Hematopoietic multipotent progenitor cell treated with erythropoietin and hydrocortisone succinate and interleukin-3 and kit ligand, for 17 days (in vitro differentiated cells): Measurements from ENCODE around the gene RASSF3.
"Not testable (repeated sequence)": the region's sequence is repeated elsewhere in the genome, so short reads cannot be mapped to it uniquely, and the experiment has no call there.

Source experiments
- DNase-seq: peaks from one replicate; pipeline ENCODE4 v3.0.0-alpha.2; 2015; ENCODE audit warnings: low spot score

The RASSF3 gene

DNA sequence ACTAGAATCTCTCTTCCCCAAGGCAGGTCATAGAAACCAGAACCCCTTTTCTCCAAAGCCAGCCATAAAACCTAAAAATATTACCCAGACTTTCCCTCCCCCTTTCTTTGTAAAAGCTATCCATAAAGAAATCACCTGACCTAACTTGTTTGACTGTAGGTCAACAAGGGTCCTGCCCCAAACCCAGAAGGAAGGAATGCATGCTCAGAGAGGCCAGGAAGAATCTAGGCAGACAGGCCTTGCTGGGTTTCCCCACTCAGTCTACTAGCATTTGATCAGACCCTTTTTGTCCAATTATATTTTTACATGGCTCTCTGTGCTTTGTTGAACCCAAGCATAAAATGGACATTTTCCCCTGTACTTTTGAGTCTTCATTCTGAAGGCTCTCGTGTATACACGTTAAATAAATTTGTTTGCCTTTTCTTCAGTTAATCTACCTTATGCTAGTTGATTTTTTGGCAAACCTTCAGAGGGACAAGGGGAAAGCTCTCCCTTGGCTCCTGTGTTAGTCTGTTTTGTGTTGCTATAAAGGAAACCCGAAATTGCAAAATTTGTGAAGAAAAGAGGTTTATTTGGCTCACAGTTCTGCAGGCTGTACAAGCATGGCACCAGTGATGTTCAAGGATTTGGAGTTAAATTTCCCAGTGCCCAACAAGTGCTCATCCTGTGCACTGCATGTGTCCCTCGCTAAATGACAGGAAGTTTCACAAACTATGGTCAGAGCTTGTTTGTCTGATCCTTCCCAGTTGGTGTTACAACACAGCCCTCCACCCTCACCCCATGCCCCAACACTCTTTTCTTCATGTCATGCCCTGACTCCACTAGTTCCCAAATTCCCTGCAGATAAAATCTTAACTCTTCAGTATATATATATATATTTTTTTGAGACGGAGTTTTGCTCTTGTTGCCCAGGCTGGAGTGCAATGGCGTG is 14.2 kb upstream of the RASSF3 start:
- DNase-seq = no peak

- no peak for DNase-seq
Measured at GRCh38 chr12:64598831-64599230, 11.5 kb upstream of the RASSF3 start.

DNA sequence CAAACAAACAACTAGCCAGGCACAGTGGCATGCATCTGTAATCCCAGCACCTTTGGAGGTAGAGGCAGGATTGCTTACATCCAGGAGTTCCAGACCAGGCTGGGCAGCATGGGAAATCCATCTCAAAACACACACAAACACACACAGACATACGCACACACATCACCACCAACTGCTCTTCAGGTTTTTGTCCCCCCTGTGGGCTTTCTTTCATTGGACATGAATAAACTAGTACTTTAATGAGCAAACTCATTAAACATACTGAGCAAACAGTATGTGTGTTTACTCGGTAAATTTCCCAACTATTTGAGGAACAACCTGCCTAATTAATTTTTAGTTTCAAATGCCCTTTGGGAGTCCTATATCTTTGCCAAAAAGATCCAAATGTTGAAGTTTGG is 10.1 kb upstream of the RASSF3 start:
- no peak for DNase-seq

GRCh38 chr12:64603183-64603841 is 7.0 kb upstream of the RASSF3 start:
- no peak for DNase-seq

GRCh38 chr12:64608901-64609535 is 1.3 kb upstream of the RASSF3 start:
- DNase-seq = no peak

GRCh38 chr12:64609536-64610078 is 688 bp upstream of the RASSF3 start:
- no peak for DNase-seq

GRCh38 chr12:64610660-64611340 is 505 bp downstream of the RASSF3 start:
- DNase-seq = no peak

DNA sequence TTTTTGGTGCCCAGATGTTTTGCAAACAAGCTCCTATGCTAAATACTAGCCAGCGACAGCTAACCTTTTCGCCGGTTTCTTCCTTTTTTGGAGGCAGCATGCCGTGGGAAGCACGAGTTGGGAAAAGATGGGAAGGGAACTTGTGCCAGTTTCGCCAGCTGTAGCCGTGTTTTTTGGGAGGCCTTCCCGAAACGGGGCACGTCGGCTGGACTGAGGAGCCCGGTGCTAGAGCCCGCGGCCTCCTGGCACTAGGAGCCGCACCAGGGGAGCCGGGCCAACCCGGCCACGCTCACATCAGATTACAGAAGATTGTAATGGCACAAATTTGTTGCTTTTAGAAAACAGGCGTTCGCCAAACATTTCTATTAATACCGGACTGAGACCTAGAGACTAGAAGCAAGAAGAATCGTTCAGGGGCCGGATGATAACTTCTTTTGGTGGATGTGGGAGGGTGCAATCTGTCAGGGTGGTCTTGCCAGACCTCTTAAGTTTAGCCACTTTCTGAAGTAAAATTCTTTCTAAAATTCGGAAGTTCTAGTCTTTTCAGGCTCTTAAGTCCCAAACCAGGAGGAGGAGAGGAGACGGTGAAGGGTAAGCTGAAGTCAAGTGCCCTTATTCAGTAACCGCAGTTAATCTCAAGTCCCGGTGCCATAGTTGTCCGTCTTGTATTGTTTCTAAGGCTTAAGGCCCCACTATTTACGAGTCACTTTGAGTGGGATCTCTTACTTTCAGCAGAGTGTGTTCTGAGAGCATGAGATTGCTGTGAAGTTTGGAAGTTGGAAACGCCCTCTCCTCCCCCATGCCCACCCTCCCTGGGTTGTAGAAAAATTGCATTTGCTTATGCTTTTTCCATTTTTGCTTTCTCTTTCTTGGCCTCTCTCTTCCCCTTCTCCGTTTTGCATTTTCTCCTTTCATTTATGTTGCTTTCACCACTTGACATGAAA is 1.3 kb downstream of the RASSF3 start:
- DNase-seq = no peak

DNA sequence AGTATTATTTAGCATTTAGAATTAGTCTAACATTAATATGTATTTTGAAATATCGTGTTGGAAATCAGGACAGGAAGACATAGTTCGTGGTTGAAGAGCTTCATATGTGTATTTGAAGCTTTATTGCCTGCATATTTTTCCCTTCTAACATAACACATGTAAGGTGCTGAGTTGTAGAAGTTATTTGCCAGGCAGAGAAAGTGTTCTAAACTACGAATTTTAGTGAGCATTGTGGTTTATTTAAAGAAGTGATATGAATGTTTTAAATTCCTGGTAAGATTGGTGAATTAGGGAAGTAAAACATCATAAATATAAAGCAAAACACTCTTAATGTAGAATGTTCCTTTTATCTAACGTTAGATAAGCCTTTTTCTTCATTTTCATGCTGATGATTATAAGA is 2.5 kb downstream of the RASSF3 start:
- no peak for DNase-seq

DNA sequence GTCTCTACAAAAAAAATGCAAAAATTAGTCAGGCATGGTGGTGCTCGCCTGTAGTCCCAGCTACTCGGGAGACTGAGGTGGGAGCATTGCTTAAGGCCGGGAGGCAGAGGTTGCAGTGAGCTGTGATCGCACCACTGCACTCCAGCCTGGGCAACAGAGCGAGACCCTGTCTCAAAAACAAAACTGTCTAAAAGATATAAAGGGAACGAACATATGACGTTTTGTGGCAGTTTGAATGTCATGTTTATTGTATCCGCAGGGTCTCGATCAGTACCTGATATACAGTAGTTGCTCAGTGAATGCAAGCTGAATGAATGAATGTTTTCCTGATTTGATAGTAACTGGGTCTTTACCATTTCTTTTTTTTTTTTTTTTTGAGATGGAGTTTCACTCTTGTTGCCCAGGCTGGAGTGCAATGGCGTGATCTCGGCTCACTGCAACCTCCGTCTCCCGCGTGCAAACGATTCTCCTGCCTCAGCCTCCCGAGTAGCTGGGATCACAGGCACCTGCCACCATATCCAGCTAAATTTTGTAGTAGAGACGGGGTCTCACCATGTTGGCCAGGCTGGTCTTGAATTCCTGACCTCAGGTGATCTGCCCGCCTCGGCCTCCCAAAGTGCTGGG is 3.6 kb downstream of the RASSF3 start:
- DNase-seq = not testable (repeated sequence)

GRCh38 chr12:64616201-64616600 is 5.9 kb downstream of the RASSF3 start:
- no peak for DNase-seq

- no peak for DNase-seq
Measured at GRCh38 chr12:64618953-64619590, 8.8 kb downstream of the RASSF3 start.

GRCh38 chr12:64621257-64621942 is 11.1 kb downstream of the RASSF3 start:
- DNase-seq = no peak

- no peak for DNase-seq
Measured at GRCh38 chr12:64624035-64624434, 13.7 kb downstream of the RASSF3 start.

DNA sequence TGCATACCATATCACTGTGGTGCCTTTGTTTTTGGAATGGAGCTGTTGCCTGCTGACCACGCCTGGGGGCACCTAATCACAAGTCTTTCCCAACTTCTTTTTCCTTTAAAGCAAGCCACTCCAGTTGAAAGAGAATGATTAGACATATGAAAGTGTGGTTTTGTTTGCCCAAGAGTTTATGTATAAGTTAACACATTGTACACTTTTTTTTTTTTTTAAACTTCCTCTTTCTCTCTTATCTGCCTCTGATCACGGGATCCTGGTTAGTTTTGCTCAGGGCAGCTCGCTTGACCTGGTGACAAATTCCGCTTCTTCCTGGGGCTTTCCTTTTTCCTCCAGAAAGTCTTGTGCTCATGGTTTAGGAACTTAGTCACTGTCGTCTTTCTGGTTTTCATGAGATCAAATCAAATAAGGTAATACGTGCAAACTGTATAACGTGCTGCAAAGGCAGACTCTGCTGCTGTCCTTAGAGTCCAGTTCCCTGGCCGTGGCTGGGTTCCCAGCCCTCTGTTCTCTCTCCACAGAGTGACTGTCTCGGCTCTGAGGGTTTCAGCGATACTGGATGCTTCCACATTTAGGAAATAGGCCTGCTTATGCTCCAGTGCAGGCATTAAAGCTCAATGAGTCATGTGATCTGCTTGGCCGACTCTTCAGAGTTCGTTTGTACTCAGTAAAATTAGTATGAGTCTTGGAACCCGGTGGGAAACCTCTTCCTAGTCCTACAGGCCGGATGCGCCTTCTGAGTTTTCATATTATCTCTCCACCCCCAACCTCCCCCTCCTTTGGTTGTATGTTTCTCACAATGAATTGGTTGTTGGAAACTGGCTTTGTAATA is 15.2 kb downstream of the RASSF3 start:
- DNase-seq = peak; percentile 15

DNA sequence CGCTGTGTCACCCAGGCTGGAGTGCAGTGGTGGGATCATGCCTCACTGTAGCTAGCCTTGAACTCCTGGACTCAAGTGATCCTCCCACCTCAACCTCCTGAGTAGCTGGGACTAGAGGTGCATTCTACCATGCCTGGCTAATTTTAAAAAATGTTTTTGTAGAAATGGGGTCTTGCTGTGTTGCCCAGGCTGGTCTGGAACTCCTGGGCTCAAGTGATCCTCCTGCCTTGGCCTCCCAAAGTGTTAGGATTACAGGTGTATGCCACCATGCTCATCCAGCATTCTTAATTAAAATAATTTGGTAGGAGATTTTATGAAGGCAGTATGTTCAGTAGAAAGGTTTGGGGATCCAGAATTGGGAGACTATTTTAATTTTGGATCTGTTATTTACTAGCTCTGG is 16.3 kb downstream of the RASSF3 start:
- not testable (repeated sequence) for DNase-seq

GRCh38 chr12:64627771-64628170 is 17.5 kb downstream of the RASSF3 start:
- DNase-seq = no peak

- no peak for DNase-seq
Measured at GRCh38 chr12:64631197-64631596, 20.9 kb downstream of the RASSF3 start.
